ENCODE data around the gene PXK.

DNA sequence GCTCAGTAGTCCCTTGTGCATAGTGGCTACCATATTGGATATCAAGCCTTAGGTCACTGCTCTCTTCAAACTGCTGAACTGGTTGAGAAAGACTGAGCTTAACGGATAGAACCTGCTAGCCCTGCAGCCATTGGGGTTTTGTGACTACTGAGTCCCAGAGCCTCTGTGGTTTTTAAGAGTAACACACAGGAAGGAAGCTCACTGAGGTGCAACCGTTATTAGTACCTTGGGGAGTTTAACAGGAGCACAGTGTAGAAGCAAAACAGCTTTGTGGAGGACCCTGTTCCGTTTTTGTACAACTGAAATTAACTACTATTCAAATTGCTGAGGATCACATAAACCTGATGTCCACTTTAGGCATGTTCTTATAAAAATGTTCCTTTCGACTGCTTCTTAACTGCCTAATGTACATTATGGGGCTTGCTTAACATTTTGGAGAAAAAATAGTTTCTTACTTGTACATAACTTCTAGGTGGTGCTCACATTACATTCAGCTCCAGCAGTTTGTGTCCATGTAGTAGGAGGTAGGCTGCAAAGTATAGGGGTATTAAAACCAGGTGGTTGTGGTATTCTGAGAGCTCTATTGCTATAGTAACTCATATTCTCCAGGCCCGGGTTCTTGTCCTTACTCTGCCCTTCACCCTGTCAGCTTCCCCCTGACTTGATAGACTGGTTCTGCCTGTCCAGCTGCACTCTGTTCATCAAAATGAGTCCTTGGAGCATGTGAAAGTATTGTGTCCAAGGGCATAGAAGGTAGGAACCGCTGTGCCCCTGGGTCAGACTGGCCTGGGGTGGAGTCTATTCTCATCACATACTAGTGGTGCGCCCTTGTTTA is 17.3 kb downstream of the PXK start:
- TF ChIP-seq EP300 (IDR thresholded peaks at IDR 0.05), result no peak
- TF ChIP-seq, protein P1, sequence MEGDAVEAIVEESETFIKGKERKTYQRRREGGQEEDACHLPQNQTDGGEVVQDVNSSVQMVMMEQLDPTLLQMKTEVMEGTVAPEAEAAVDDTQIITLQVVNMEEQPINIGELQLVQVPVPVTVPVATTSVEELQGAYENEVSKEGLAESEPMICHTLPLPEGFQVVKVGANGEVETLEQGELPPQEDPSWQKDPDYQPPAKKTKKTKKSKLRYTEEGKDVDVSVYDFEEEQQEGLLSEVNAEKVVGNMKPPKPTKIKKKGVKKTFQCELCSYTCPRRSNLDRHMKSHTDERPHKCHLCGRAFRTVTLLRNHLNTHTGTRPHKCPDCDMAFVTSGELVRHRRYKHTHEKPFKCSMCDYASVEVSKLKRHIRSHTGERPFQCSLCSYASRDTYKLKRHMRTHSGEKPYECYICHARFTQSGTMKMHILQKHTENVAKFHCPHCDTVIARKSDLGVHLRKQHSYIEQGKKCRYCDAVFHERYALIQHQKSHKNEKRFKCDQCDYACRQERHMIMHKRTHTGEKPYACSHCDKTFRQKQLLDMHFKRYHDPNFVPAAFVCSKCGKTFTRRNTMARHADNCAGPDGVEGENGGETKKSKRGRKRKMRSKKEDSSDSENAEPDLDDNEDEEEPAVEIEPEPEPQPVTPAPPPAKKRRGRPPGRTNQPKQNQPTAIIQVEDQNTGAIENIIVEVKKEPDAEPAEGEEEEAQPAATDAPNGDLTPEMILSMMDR (IDR thresholded peaks at IDR 0.05), result no peak
